ENCODE measurements around the gene KLRC4.
A peak's percentile ranks its signal among the peaks of the same experiment; 100 is the strongest.

KLRC4 gene

GRCh38 chr12:10364815-10365622 lies 44.5 kb downstream of the KLRC4 start:
- H3K9me3 ChIP-seq (ENCODE audit: low read depth, low read length), result no peaks in the 10 kb centered on the region
- peak overlapping the region; percentile 82 for H3K9ac ChIP-seq (ENCODE audit: insufficient read length)
- H3K36me3 ChIP-seq (ENCODE audit: insufficient read depth, low read length), result no peaks in the 10 kb centered on the region
- TF ChIP-seq POLR2AphosphoS5 (IDR thresholded peaks at IDR 0.05; ENCODE audit: borderline replicate concordance, low read depth, low read length) (no peak), FOXP2 (optimal IDR thresholded peaks at IDR 0.05; ENCODE audit: control extremely low read depth, extremely low read length, insufficient read depth) (no peak), EZH2 (IDR thresholded peaks at IDR 0.05) (no peak)
- no peak for DNase-seq (ENCODE audit: low read depth, low spot score)
- H3K4me3 ChIP-seq, result peak overlapping the region; percentile 84
- peak overlapping the region; percentile 79 for H3K27ac ChIP-seq

DNA sequence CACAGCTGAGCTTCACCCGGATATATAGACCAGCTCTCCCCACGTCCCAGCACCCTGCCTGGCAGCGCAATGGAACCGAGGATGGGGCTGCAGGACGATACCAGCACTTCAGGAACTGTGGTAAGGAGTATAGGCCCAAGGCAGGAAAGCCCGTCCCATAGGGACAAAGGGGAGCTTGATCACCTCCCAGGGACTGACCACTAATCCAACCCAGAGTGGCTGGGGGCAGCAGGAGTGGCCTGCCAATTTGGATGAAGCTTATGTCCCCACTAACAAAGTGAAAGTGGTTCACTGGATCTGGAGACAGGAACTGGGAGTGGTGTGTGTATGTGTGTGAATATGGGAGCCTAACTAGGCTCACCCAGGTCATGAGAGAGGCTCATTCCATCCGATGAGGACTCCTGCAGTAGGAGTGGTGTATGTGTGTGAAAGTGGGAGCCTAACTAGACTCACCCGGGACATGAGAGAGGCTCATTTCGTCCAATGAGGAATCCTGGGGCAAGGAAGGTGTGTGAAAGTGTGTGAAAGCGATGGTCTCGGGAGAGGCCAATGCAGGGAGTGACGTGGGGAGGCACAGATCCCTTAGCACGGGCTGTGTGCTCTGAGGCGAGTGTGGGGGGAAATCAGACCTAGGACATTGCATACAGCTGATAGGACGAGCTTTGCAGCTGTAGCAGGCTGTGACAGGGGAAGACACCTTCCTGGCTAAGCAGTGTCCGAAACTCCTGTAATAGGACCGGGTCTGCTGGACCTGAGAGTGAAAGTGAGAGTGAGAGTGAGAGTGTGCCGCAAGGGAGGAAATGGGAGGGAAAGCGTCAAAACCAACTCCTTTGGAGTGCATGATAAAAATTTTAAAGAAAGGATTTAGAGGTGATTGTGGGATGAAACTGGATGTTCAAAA lies 45.4 kb downstream of the KLRC4 start:
- peak overlapping the region; percentile 79 for H3K27ac ChIP-seq
- H3K9ac ChIP-seq (ENCODE audit: insufficient read length), result peak overlapping the region; percentile 82
- no peaks in the 10 kb centered on the region for H3K9me3 ChIP-seq (ENCODE audit: low read depth, low read length)
- no peak for TF ChIP-seq POLR2AphosphoS5 (IDR thresholded peaks at IDR 0.05; ENCODE audit: borderline replicate concordance, low read depth, low read length)
- TF ChIP-seq EZH2 (IDR thresholded peaks at IDR 0.05), result no peak
- no peak for TF ChIP-seq FOXP2 (optimal IDR thresholded peaks at IDR 0.05; ENCODE audit: control extremely low read depth, extremely low read length, insufficient read depth)
- H3K36me3 ChIP-seq (ENCODE audit: insufficient read depth, low read length), result no peaks in the 10 kb centered on the region
- peak overlapping the region; percentile 84 for H3K4me3 ChIP-seq
- DNase-seq (ENCODE audit: low read depth, low spot score), result no peak

GRCh38 chr12:10363658-10363913 lies 46.0 kb downstream of the KLRC4 start:
- H3K9me3 ChIP-seq (ENCODE audit: low read depth, low read length), result no peaks in the 10 kb centered on the region
- TF ChIP-seq FOXP2 (optimal IDR thresholded peaks at IDR 0.05; ENCODE audit: control extremely low read depth, extremely low read length, insufficient read depth) (no peak), POLR2AphosphoS5 (IDR thresholded peaks at IDR 0.05; ENCODE audit: borderline replicate concordance, low read depth, low read length) (no peak), EZH2 (IDR thresholded peaks at IDR 0.05) (no peak)
- H3K27ac ChIP-seq, result 0 out of 2 replicates have a peak overlapping the region, but pooled peaks have one; percentile 79
- DNase-seq (ENCODE audit: low read depth, low spot score), result no peak
- H3K9ac ChIP-seq (ENCODE audit: insufficient read length), result no peak overlapping the region
- H3K36me3 ChIP-seq (ENCODE audit: insufficient read depth, low read length), result no peaks in the 10 kb centered on the region
- H3K4me3 ChIP-seq, result peak overlapping the region; percentile 84; the same call in 1 of the 2 replicates

- TF ChIP-seq FOXP2 (optimal IDR thresholded peaks at IDR 0.05; ENCODE audit: control extremely low read depth, extremely low read length, insufficient read depth) (no peak), EZH2 (IDR thresholded peaks at IDR 0.05) (no peak), POLR2AphosphoS5 (IDR thresholded peaks at IDR 0.05; ENCODE audit: borderline replicate concordance, low read depth, low read length) (no peak)
- Histone ChIP-seq H3K9ac (ENCODE audit: insufficient read length) (no peak overlapping the region), H3K27ac (no peak overlapping the region), H3K9me3 (ENCODE audit: low read depth, low read length) (no peaks in the 10 kb centered on the region), H3K36me3 (ENCODE audit: insufficient read depth, low read length) (no peaks in the 10 kb centered on the region), H3K4me3 (no peak overlapping the region)
- no peak for DNase-seq (ENCODE audit: low read depth, low spot score)
These were observed 46.5 kb downstream of the KLRC4 start for GRCh38 chr12:10362828-10363657.

DNA sequence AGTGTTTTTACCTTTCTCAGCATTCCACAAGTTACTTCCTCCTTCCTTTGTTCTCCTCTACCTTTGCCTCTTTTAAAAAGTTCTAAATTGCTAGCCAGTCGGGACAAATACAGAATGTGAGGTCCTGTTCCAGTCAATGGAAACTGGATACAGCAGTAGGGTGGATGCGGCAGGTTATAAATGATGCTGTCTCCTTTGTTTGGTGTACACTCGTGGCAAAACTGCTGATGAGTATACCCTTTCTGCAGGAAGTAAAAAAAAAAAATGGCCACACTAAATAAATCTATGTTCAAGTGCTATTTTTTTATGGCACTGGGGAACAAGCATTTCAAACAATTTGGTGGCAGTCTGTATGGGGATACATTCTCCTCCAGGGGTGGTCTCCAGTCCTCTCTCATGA lies 47.2 kb downstream of the KLRC4 start:
- Histone ChIP-seq H3K9me3 (ENCODE audit: low read depth, low read length) (no peaks in the 10 kb centered on the region), H3K27ac (no peak overlapping the region), H3K9ac (ENCODE audit: insufficient read length) (no peak overlapping the region)

DNA sequence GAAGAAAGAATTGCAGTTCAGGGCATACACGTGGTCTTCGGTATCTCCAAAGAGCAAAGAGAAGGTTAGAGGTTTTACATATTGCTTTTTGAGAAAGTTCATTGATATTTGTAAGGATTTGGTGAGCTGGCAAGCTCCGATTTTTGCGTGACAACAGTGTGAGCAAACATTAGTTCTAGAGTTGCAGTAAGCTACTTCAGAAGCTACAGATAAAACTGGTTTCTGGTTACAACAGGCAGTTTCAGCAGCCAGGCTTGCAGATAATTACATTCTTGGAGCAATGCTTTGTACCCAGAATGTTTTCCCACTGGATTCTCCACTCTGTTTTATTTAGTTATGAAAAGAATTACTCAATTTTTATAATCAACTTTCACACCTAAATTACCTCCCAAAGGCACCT lies 47.9 kb downstream of the KLRC4 start:
- H3K4me3 ChIP-seq, result no peak overlapping the region
- H3K36me3 ChIP-seq (ENCODE audit: insufficient read depth, low read length), result no peaks in the 10 kb centered on the region
- DNase-seq (ENCODE audit: low read depth, low spot score), result no peak
- no peaks in the 10 kb centered on the region for H3K9me3 ChIP-seq (ENCODE audit: low read depth, low read length)
- H3K9ac ChIP-seq (ENCODE audit: insufficient read length), result no peak overlapping the region
- no peak for TF ChIP-seq EZH2 (IDR thresholded peaks at IDR 0.05)
- 0 out of 2 replicates have a peak, but pooled peaks have one; percentile 29 for TF ChIP-seq POLR2AphosphoS5 (IDR thresholded peaks at IDR 0.05; ENCODE audit: borderline replicate concordance, low read depth, low read length)
- H3K27ac ChIP-seq, result peak overlapping the region; percentile 22; the same call in 1 of the 2 replicates

More for the DNA sequence above, 47.2 kb downstream of the KLRC4 start:
- Histone ChIP-seq H3K4me3 (no peak overlapping the region), H3K36me3 (ENCODE audit: insufficient read depth, low read length) (no peaks in the 10 kb centered on the region)
- TF ChIP-seq EZH2 (IDR thresholded peaks at IDR 0.05) (no peak), FOXP2 (optimal IDR thresholded peaks at IDR 0.05; ENCODE audit: control extremely low read depth, extremely low read length, insufficient read depth) (no peak), POLR2AphosphoS5 (IDR thresholded peaks at IDR 0.05; ENCODE audit: borderline replicate concordance, low read depth, low read length) (no peak)
- no peak for DNase-seq (ENCODE audit: low read depth, low spot score)

DNA sequence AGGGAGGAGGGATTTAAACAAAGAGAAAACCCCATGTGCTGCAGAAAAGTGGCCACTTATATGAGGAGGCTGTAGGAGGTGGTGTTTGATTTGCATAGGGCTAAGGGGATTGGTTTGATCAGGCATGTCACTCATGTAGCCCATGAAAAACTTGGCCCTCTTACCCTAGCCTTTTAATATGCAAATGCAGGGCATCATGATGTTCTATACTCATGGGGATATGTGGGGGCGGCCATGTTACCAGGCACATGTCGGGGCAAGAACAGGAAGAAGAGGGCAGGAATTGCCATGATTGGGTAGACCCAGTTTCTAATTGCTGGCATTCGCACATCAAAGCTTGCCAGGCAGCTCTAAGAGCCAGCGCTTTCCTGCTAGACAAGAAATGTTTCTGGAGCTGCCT lies 48.5 kb downstream of the KLRC4 start:
- TF ChIP-seq EZH2 (IDR thresholded peaks at IDR 0.05), result no peak
- TF ChIP-seq POLR2AphosphoS5 (IDR thresholded peaks at IDR 0.05; ENCODE audit: borderline replicate concordance, low read depth, low read length), result 0 out of 2 replicates have a peak, but pooled peaks have one; percentile 42
- H3K9ac ChIP-seq (ENCODE audit: insufficient read length), result no peak overlapping the region
- H3K36me3 ChIP-seq (ENCODE audit: insufficient read depth, low read length), result no peaks in the 10 kb centered on the region
- H3K9me3 ChIP-seq (ENCODE audit: low read depth, low read length), result no peaks in the 10 kb centered on the region
- no peak overlapping the region for H3K4me3 ChIP-seq
- no peak overlapping the region for H3K27ac ChIP-seq
- DNase-seq (ENCODE audit: low read depth, low spot score), result no peak

DNA sequence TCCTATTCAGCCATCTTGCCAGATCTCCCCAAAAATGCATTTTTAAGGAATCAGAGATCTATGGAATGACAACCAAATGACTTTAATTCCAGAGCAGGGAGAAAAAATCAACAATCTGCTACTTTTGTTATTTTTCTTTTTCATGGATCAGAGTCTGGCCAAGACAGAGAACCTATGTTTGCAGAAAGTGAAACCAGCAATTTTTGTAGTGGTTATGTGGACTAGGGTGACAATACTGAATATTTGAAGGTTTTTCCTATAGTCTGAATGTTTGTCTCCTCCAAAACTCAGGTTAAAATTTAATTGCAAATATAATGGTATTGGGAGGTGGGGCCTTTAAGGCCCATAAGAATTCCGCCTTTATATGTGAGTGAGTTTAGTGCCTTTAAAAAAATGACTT lies 50.6 kb downstream of the KLRC4 start:
- no peaks in the 10 kb centered on the region for H3K36me3 ChIP-seq (ENCODE audit: insufficient read depth, low read length)
- no peak for DNase-seq (ENCODE audit: low read depth, low spot score)
- H3K27ac ChIP-seq, result no peak overlapping the region
- no peak overlapping the region for H3K9ac ChIP-seq (ENCODE audit: insufficient read length)
- TF ChIP-seq FOXP2 (optimal IDR thresholded peaks at IDR 0.05; ENCODE audit: control extremely low read depth, extremely low read length, insufficient read depth), result no peak
- no peak for TF ChIP-seq EZH2 (IDR thresholded peaks at IDR 0.05)
- no peak for TF ChIP-seq POLR2AphosphoS5 (IDR thresholded peaks at IDR 0.05; ENCODE audit: borderline replicate concordance, low read depth, low read length)
- no peaks in the 10 kb centered on the region for H3K9me3 ChIP-seq (ENCODE audit: low read depth, low read length)
- no peak overlapping the region for H3K4me3 ChIP-seq

All from SK-N-MC (cell line).